Panc1 (cell line): ENCODE measurements around the gene PLCL1. TPM values are rescaled to one million over a fixed set of nuclear protein-coding genes. Genes with fewer than 3 reads are reported as not detected.

Experiments used
- ATAC-seq: fragments of 200-7000 bp; cut with Tn5 transposase; 2 replicates; pipeline ENCODE4 v1.9.1; 2020; ENCODE audit warnings: mild to moderate bottlenecking, moderate library complexity
- BruUV-seq: library from RNA; stranded (reverse); fragments of 400-500 nt; replicated peaks from 2 replicates; lab custom pipeline; 2021; lab: Mats Ljungman, UMichigan
- CTCF ChIA-PET: fragments of 300-600 bp; sonication (Branson Sonifier 250); formaldehyde crosslinking; loops from one replicate; lab custom pipeline; 2022; ENCODE audit warnings: antibody characterized with exemption; lab: Charles Lee
- POLR2A ChIA-PET: fragments of 300-600 bp; sonication (Branson Sonifier 250); formaldehyde crosslinking; loops from one replicate; lab custom pipeline; 2022; ENCODE audit warnings: antibody characterized with exemption; lab: Charles Lee
- DNase-seq: peaks from one replicate; pipeline ENCODE4 v3.0.0-alpha.2; 2010; ENCODE audit warnings: low read depth, low spot score
- H3K27ac ChIP-seq: 2 replicates; pipeline ENCODE4 v1.5.1; 2011; ENCODE audit warnings: mild to moderate bottlenecking, low read length, inconsistent platforms
- H3K27me3 ChIP-seq: fragments of 200-500 bp; sonication (Bioruptor generic); 2 replicates; pipeline ENCODE4 v1.6.0; 2014; ENCODE audit warnings: low read length, inconsistent platforms; ENCODE audit not compliant: control insufficient read depth, insufficient read depth
- H3K36me3 ChIP-seq: fragments of 200-500 bp; sonication (Bioruptor generic); 2 replicates; pipeline ENCODE4 v1.5.1; 2014; ENCODE audit warnings: inconsistent platforms, mild to moderate bottlenecking, low read length, moderate library complexity; ENCODE audit not compliant: control insufficient read depth, insufficient read depth
- H3K4me1 ChIP-seq: 2 replicates; pipeline ENCODE4 v1.5.1; 2011; ENCODE audit warnings: inconsistent platforms, mild to moderate bottlenecking, low read length, moderate library complexity; ENCODE audit not compliant: control insufficient read depth, insufficient read depth
- H3K4me3 ChIP-seq, 2 experiments: 2 replicates each; pipeline ENCODE4 v1.5.1; 2011 to 2012; ENCODE audit warnings: low read depth in 2 of 2, low read length in 2 of 2, mild to moderate bottlenecking in 2 of 2, inconsistent platforms in 1 of 2, moderate library complexity in 1 of 2
- H3K9me3 ChIP-seq: fragments of 200-500 bp; sonication (Bioruptor generic); 2 replicates; pipeline ENCODE4 v1.5.1; 2014; ENCODE audit warnings: low read depth, mild to moderate bottlenecking, inconsistent platforms, low read length, moderate library complexity; ENCODE audit not compliant: control insufficient read depth, insufficient read depth
- POLR2AphosphoS5 ChIP-seq: IDR thresholded peaks from 2 replicates; pipeline ENCODE4 v1.6.1; 2012; ENCODE audit warnings: mild to moderate bottlenecking, low read depth, low read length, moderate library complexity
- SIN3A ChIP-seq: IDR thresholded peaks from 2 replicates; pipeline ENCODE4 v1.6.1; 2012; ENCODE audit warnings: low read depth, mild to moderate bottlenecking, low read length, moderate library complexity, borderline replicate concordance; ENCODE audit not compliant: insufficient read depth
- TCF7L2 ChIP-seq: IDR thresholded peaks from 2 replicates; pipeline ENCODE4 v1.6.1; 2011; ENCODE audit warnings: mild to moderate bottlenecking, low read depth, low read length, inconsistent platforms
- in situ Hi-C: cut with HindIII; loops from 2 replicates; pipeline ENCODE4 v1.10.0; 2016; ENCODE audit warnings: low sequenced_read_pairs, low pct_unique_long_range_greater_than_20kb
- intact Hi-C: fragments of 100-400 bp; cut with micrococcal nuclease; formaldehyde crosslinking; loops from one replicate; pipeline ENCODE4 v1.10.0; 2022; ENCODE audit not compliant: unreplicated experiment
- total RNA-seq: library from RNA; stranded (reverse); gene quantifications from one replicate; pipeline ENCODE4 v1.2.1, GENCODE V29; 2021; ENCODE audit not compliant: unreplicated experiment
- TF ChIP-seq, protein P1 (sequence below), 2 experiments: IDR thresholded peaks; 2 replicates each; pipeline ENCODE4 v1.6.1; 2011 to 2012; ENCODE audit warnings: low read depth in 2 of 2, control low read depth in 1 of 2, low read length in 1 of 2, mild to moderate bottlenecking in 1 of 2, moderate library complexity in 1 of 2; ENCODE audit not compliant: insufficient read depth in 1 of 2
- TF ChIP-seq, protein P2 (sequence below): fragments of 450-650 bp; IDR thresholded peaks from 2 replicates; pipeline ENCODE4 v1.5.1; 2017; ENCODE audit warnings: mild to moderate bottlenecking

The PLCL1 gene
- total RNA-seq, 1 experiment from 2014 or later: not detected

- H3K9me3 ChIP-seq: no peaks in the 10 kb centered on the region
- no peak overlapping the region for H3K4me3 ChIP-seq
- ChIA-PET CTCF (no interaction called here), POLR2A (no interaction called here)
- H3K4me1 ChIP-seq: no peaks in the 10 kb centered on the region
- in situ Hi-C loops (no loop called here), intact Hi-C loops (no loop called here)
- H3K27me3 ChIP-seq: no peaks in the 10 kb centered on the region
- H3K36me3 ChIP-seq: no peaks in the 10 kb centered on the region
- DNase-seq (no peak), ATAC-seq (no peak)
- H3K27ac ChIP-seq: no peak overlapping the region
- BruUV-seq: no TSS peak
- TF ChIP-seq SIN3A: no peak
- TF ChIP-seq POLR2AphosphoS5: no peak
- TF ChIP-seq, protein P1, sequence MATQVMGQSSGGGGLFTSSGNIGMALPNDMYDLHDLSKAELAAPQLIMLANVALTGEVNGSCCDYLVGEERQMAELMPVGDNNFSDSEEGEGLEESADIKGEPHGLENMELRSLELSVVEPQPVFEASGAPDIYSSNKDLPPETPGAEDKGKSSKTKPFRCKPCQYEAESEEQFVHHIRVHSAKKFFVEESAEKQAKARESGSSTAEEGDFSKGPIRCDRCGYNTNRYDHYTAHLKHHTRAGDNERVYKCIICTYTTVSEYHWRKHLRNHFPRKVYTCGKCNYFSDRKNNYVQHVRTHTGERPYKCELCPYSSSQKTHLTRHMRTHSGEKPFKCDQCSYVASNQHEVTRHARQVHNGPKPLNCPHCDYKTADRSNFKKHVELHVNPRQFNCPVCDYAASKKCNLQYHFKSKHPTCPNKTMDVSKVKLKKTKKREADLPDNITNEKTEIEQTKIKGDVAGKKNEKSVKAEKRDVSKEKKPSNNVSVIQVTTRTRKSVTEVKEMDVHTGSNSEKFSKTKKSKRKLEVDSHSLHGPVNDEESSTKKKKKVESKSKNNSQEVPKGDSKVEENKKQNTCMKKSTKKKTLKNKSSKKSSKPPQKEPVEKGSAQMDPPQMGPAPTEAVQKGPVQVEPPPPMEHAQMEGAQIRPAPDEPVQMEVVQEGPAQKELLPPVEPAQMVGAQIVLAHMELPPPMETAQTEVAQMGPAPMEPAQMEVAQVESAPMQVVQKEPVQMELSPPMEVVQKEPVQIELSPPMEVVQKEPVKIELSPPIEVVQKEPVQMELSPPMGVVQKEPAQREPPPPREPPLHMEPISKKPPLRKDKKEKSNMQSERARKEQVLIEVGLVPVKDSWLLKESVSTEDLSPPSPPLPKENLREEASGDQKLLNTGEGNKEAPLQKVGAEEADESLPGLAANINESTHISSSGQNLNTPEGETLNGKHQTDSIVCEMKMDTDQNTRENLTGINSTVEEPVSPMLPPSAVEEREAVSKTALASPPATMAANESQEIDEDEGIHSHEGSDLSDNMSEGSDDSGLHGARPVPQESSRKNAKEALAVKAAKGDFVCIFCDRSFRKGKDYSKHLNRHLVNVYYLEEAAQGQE (IDR thresholded peaks at IDR 0.05; ENCODE audit: insufficient read depth in 1 of 2, low read depth in 2 of 2, low read length in 1 of 2): no peak
- TF ChIP-seq, protein P2, sequence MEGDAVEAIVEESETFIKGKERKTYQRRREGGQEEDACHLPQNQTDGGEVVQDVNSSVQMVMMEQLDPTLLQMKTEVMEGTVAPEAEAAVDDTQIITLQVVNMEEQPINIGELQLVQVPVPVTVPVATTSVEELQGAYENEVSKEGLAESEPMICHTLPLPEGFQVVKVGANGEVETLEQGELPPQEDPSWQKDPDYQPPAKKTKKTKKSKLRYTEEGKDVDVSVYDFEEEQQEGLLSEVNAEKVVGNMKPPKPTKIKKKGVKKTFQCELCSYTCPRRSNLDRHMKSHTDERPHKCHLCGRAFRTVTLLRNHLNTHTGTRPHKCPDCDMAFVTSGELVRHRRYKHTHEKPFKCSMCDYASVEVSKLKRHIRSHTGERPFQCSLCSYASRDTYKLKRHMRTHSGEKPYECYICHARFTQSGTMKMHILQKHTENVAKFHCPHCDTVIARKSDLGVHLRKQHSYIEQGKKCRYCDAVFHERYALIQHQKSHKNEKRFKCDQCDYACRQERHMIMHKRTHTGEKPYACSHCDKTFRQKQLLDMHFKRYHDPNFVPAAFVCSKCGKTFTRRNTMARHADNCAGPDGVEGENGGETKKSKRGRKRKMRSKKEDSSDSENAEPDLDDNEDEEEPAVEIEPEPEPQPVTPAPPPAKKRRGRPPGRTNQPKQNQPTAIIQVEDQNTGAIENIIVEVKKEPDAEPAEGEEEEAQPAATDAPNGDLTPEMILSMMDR: no peak
- TF ChIP-seq TCF7L2: no peak
These were observed 372.6 kb downstream of the PLCL1 start for GRCh38 chr2:198177040-198177439.

- intact Hi-C loops: no loop called here
- ATAC-seq (no peak), DNase-seq (no peak)
- in situ Hi-C loops: no loop called here
- TF ChIP-seq, protein P1 (IDR thresholded peaks at IDR 0.05; ENCODE audit: insufficient read depth in 1 of 2, low read depth in 2 of 2, low read length in 1 of 2): no peak
- Histone ChIP-seq H3K27ac (no peak overlapping the region), H3K27me3 (no peaks in the 10 kb centered on the region), H3K36me3 (no peaks in the 10 kb centered on the region), H3K4me1 (no peaks in the 10 kb centered on the region), H3K4me3 (no peak overlapping the region), H3K9me3 (no peaks in the 10 kb centered on the region)
- BruUV-seq: no TSS peak
- POLR2A ChIA-PET: no interaction called here
- CTCF ChIA-PET: no interaction called here
These were observed 374.4 kb downstream of the PLCL1 start for GRCh38 chr2:198178766-198179165.
